Hematopoietic multipotent progenitor cell treated with erythropoietin and hydrocortisone succinate and interleukin-3 and kit ligand, for 8 days (in vitro differentiated cells): Measurements from ENCODE around the gene DHX15.

ENCODE experiments used
- DNase-seq: peaks from one replicate; pipeline ENCODE4 v3.0.0-alpha.2; 2015

Gene DHX15

GRCh38 chr4:24584211-24584850, at the start of gene DHX15:
TSS of gene DHX15 (minus strand) at chr4:24584554. CDS start at chr4:24584393, 161 bp downstream.
- DNase-seq = peak; percentile 97

DNA sequence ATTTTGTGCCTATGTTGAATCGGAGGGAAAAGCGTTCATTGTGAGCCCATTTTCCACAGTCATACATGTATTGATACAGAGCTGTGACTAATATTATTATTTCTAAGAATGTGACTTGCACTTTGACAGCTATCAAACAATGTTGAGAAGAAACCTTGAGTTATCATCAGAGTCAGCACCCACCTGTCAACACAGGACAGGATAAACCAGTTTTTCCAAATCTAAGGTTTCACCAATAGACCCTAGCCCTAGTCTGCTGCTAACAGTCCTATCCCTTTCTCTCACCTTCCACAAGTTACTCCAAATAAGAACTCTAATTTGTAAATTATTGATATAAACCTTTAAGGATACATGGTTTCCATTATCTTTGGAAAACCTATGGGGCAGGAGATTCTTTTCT, 47.7 kb upstream of the DHX15 start:
- DNase-seq = no peak

DNA sequence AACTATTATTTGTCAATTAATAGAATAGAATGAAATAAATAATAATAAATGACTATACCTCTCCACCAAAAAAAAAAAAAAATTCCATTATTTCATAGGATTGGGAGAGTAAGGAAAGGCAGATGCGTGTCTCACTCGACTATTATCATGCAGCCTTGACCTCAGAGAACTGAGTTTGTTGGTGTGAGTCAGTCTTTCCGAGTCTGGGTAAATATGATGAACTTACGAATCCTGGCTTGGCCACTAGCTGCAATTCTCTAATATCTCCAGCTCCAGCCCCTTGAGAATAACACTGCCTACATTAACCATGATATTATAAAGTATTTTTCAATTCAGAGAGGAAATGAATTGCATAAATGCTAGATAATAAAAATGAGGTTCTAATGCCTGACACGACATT, 46.6 kb upstream of the DHX15 start:
- no peak for DNase-seq

GRCh38 chr4:24625091-24625490, 40.7 kb upstream of the DHX15 start:
- no peak for DNase-seq

GRCh38 chr4:24624381-24624780, 40.0 kb upstream of the DHX15 start:
- DNase-seq = no peak

GRCh38 chr4:24622146-24622834, 37.9 kb upstream of the DHX15 start:
- no peak for DNase-seq

- DNase-seq = no peak
Observed at GRCh38 chr4:24615977-24616376, 31.6 kb upstream of the DHX15 start.

- DNase-seq = no peak
Observed at GRCh38 chr4:24614881-24615280, 30.5 kb upstream of the DHX15 start.

DNA sequence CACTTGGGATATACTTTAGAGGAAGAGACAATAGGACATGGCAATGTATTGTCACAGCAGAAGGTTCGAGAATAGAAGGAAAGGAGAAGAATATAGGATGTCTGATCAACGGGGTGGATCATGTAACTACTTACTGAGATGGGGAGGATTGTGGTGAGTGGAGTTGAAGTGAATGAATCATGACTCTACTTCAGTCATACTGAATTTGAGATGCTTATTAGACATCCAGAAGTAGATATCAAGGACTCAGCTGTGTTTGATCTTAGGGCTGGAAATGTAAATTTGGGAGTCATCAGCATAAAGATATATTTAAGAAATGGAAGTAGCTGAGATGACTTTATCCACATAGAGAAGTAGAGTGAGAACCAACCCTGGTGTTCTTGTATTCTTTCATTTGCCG, 29.1 kb upstream of the DHX15 start:
- no peak for DNase-seq

DNA sequence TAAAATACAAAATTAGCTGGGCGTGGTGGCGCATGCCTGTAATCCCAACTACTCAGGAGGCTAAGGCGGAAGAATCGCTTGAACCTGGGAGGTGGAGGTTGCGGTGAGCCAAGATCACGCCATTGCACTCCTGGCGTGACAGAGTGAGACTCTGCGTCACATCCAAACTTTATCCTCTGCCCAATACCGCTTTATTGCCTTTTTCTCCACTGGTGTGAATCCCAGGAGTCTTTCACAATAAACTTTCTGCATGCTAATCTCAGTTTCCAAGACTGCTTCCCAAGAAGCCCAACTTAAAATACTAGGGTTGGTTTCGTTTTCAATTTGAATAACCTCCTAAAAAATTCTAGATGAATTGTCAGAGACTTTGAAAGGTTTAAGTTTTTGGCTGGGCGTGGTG, 27.2 kb upstream of the DHX15 start:
- no peak for DNase-seq

GRCh38 chr4:24607334-24607733, 23.0 kb upstream of the DHX15 start:
- DNase-seq = no peak

DNA sequence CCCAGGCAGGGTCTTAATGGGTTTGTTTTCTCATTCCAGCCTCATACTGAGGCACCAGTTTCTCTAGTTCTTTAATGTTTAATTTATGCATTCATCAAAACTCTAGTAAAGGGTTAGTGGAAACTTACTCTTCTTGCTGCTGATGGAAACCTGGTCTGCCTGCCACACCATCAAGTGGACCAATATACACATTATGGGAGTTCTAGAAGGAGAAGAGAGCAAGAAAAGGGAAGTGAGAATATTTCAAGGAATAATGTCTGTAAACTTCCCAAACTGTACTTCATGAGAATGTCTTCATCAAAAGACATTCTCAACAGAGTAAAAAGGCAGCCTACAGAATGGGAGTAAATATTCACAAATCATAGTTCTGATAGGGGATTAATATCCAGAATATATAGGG, 20.9 kb upstream of the DHX15 start:
- no peak for DNase-seq

DNA sequence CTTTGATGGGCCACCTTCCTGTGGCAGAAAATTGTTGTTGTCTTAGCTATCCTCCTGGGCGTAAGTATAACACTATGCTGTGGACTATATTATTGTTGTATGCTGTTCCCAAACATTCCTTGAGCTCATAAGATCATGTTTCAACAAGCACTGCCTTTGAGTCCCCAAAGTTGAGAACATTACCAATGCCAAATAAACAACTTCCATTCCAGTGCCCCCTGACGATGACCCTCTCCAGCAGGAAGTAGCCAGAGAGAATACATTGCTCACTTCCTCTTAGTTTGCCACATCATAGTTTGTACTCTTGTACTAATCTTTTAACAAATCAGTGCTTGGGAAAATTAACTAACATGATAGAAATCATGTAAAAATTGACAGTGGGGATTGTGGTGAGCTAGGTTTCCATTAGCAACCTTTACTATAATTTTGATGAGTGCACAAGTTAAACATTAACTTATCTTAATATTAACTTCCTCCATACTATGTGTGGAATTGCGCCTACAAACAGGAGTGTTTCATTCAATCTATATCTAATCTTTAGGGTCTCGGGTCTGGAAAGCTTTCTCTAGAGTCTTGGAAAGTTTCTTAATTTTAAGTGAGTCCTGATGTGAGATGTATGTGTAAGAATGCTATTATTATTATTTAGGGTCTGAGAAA, 20.3 kb upstream of the DHX15 start:
- no peak for DNase-seq

- DNase-seq = no peak
Observed at GRCh38 chr4:24603343-24603742, 19.0 kb upstream of the DHX15 start.

- DNase-seq = no peak
Observed at GRCh38 chr4:24601121-24601520, 16.8 kb upstream of the DHX15 start.

- no peak for DNase-seq
Observed at GRCh38 chr4:24599275-24599674, 14.9 kb upstream of the DHX15 start.

GRCh38 chr4:24598025-24598424, 13.7 kb upstream of the DHX15 start:
- DNase-seq = no peak

DNA sequence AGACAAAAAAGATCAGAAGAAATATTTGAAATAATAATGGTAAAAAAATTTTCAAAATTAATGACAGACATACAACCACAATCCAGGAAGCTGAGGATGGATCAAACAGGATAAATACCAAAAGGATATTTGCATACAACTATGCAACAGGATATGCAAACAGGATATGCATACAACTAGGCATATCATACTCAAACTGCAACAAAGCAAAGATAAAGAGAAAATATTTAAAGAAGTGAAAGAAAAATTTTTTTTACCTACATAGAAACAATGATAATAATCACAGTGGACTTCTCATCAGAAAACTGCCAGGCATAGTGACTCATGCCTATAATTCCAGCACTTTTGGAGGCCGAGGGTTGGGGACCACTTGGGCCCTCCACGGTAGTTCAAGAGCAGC, 11.3 kb upstream of the DHX15 start:
- DNase-seq = no peak

DNA sequence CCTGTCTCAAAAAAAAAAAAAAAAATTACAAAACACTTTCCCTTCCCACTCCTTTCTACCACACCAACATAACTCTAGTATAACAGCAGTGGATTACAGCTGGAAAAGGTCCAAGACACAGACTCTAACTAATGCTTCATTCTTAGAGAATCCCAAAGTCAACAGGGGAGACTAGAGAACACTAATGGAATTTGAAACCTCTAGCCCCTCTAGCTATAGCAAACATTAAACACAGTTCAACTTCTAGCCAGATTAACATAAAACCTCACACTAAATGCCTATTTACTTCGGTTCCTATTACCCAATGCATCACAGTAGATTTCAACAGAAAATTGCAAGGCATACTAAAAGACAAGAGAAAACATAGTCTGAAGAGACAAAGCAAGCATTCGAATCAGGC, 10.5 kb upstream of the DHX15 start:
- no peak for DNase-seq

DNA sequence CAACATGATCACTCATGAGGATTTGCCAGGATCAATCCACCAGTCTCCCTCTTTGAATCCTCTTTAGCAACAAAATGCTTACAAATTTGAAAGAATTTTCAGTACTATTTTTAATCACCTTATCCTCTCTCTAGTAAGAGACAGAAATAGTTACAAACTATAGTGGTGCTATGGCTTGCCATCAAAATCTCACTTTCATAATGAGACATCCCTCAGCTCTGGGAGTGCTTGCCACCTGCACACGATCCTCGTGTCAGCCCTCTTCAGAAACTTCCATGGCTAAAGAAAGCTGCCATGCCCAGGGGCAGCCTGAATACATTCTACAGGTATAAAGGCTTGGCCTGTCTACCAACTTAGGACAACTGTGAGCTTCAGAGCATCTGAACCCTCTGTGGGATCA, 5.1 kb upstream of the DHX15 start:
- no peak for DNase-seq

DNA sequence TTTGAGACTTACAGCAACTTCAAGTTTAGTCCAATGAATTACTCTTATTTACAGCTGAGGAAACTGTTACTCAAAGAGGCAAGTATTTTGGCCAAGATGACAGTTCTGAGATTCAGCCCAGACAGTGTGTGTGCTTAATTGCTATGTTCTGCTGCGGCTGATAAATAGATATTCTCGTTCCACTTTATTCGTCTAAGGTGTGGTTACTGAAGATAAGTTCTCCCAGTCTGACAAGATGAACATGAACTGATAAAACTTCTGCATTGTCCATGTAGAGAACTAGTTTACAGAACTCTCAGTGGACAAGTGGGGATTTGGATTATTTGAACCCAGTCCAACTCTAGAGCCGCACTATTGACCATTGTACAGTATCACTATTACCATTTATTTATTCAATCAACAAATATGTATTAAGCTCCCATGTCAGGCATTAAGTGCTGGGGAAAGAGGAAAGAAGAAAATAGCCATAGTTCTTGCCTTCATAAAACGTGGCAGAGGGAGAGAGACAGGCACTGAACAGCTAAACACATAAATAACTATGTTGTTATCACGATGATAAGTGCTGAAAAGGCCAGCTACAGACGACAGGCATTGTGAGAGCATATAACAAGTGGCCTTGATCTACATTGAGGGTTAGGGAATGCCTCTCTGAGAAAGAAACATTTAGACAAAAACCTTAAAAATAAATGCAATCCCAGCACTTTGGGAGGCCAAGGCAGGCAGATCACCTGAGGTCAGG, 4.0 kb upstream of the DHX15 start:
- peak; percentile 80 for DNase-seq

DNA sequence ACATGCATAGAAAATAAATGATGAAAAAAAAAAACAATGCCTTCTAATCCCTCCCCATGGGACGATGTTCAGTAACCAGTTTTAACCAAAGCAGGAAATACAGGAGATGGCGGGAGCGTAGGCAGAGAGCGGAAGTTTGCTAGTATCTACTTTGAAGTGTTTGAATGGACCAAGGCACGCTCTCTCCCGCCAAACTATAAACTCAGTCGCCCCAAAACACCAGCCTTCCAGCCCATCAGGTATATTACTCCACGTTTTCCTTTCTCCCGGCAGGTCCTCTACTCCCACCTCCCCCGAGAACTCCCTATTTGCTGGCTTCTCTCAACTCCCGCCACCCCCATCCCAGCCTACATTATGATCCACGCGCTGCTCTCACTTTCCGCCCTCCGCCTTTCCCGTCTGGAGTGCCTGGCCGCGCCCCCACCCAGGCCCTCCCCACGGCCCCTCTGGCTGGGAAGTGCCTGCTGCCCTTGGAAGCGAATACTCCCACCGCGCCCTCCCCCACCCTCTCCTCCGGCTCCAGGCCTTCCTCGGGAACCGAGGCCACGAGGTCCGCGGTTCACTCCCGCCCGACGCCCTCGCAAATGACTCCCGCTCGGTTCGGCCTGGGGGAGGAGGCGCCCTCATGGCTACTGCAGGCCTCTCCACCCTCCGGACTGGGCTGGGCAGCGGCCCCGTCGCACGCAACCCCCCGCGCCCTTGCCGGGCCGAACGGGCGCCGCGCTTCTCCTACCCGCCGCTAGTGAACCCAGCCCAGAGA, 723 bp downstream of the DHX15 start:
- peak; percentile 70 for DNase-seq
